ENCODE measurements around the gene BFAR.
"Not testable (repeated sequence)": the region's sequence is repeated elsewhere in the genome, so short reads cannot be mapped to it uniquely, and the experiment has no call there.

The BFAR gene

DNA sequence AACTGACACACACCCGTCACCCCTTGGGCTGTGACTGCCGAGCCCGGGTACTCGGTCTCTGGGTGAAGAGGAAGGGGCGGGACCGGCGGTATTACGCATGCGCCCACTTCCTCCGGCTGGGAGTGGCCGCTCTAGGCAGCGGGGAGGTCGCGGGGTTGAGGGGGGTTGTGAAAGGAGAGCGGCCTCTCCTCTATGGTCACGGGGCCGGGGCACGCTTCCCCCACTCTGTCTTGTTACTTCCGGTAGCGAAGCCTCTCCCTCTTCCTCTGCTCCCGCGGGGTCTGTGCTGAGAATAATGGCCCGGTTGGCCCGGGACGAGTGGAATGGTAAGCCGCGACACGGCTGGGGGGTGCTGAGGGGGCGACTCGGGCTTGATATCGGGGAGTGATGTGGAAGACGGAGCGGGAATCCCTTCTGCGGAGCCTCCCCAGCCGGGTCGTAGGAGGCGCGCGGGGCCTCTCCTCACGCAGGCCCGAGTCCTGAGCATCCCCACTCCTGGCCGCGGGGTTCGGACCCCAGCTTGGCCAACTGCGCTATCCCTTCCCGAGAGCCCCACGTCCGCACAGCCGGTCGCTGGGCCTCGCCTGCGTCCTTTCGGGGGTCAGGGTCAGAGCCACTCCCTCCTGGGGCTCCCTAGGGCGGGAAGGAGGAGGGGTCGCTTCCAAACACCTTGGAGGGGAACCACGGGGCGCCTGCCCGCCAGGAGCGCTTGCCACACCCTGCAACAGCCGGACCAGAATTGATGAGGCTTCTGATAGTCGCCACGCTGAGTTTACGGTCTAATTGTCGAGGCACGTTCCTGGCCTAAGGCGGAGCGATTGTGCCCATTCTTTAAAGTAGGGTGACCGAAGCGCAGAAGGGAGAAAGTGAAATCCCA lies at the start of gene BFAR:
Gene BFAR (plus strand): TSS at position 259 of the 877 bp plus-strand sequence. CDS start 11,396 bp downstream, outside the sequence.
- DNase-seq, result peak; percentile 99

DNA sequence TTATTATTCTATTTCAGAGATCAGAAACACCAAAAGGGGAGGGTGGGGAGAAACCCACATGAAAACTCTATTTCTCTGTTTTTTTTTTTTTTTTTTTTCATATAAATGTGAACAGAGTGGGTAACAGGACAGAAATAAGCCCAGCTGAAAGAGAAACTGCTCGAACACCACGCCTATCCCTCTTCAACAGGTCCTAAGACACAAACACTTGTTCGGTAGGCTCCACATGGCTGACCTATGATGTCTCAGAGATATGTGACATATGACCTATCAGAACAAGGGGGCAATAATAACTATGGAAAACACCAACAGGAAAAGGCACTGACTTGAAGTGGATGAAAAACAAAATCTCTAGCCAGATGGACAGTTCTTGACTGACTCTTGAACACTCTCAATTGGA lies 47.5 kb upstream of the BFAR start:
- DNase-seq, result no peak

DNA sequence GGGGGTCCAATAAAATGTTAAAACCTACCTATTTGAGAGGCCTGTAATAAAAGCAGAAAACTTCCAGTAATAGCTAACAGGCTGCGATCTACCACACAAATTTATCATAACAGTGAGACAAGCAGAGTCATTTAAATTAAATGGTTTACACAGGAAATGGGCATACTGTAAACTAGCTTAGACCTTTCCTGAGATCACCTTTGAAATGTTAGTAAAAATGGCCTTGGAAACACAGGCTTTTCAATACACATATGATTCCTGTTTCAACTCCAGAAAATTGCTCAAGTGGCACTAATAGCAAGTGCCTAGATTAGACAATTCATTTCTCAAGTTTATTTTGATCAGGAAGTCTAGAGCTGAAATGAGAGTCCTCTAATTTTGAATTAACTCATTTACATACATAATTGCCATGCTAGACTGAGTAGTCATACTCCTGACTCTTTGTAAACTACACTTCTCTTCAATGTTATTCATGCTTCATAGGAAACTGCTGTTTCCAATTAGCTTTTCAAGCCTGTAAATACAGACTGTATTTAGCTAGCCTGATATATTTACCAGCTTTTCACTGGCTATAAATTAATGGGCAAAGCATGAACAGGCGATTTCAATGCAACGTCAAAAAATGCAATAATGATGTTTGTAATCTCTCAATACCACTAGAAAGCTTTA lies 46.0 kb upstream of the BFAR start:
- no peak for DNase-seq

DNA sequence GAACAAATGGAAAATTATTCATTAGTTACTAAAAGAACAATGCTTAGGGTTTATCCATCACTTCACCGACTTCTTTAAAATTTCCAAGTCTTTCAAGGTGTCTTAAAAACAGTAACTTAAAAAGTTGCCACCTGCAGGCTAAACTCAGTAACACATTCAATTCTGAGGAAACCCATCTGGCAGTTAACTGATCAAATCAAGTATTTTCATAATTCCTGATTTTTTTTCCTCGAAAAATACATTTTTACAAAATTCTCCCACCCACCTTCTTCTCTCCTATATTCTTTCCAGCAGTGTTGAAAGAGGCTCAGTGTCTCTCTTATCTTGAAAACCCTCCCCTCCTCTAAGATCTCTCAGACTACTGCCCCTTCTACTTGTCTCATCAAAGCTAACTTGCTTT lies 32.6 kb upstream of the BFAR start:
- DNase-seq, result peak; percentile 29

- DNase-seq, result no peak
Measured at GRCh38 chr16:14602443-14602963, 30.2 kb upstream of the BFAR start.

- DNase-seq, result no peak
Measured at GRCh38 chr16:14606102-14606501, 26.6 kb upstream of the BFAR start.

DNA sequence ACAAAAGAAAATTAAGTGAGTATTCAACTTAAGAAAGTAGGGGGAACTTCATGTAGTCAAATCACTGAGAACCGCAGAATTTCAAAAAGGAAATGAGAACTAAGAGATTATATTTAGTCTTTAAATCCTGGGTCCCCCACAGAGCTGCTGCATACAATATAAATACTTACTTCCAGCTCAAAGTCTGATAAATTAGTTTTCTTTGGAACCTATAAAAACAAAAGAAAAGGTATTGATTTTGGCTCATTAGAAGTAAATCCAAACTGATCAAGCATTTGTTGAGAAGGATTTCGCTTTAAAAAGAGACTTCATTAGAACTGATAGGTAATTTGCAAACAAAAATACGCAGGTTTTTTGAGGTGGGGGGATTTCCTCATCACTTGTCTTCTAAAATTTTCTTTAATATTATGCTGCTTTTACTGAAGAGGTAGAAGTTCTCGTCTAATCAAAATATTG lies 24.6 kb upstream of the BFAR start:
- no peak for DNase-seq

GRCh38 chr16:14608604-14609003 lies 24.1 kb upstream of the BFAR start:
- DNase-seq, result no peak

DNA sequence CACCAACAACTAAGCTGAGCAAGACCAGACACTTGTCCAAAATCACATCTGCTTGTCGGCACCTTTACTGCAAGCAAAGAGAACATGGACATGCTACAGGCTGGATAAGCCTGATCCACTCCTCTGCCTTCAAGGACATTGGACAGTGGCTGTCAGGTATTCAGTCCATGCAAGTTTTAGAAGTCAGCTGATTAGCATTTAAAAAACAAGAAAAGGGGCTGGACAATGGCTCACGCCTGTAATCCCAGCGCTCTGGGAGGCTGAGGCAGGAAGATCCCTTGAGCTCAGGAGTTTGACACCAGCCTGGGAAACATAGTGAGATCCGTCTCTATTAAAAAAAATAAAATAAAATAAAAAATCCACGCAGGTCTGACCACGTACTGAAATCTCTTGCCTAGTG lies 23.0 kb upstream of the BFAR start:
- no peak for DNase-seq

GRCh38 chr16:14611660-14612059 lies 21.1 kb upstream of the BFAR start:
- DNase-seq, result no peak

- DNase-seq, result no peak
Measured at GRCh38 chr16:14613991-14614390, 18.8 kb upstream of the BFAR start.

DNA sequence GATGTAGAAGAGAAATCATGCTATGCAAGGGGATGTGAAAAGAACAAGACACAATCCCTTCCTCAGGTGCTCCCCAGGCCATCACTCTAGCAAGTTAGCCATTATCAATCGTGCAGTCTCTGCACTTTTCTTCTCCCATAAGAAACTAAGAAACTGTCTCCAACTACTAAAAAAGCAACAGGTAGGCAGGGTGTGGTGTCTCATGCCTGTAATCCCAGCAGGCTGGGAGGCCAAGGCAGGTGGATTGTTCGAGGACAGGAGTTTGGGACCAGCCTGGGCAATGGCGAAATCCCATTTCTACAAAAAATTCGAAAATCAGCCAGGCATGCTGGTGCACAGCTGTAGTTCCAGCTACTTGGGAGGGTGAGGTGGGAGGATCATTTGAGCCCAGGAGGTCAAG lies 16.5 kb upstream of the BFAR start:
- no peak for DNase-seq

GRCh38 chr16:14618566-14618965 lies 14.2 kb upstream of the BFAR start:
- DNase-seq, result no peak

DNA sequence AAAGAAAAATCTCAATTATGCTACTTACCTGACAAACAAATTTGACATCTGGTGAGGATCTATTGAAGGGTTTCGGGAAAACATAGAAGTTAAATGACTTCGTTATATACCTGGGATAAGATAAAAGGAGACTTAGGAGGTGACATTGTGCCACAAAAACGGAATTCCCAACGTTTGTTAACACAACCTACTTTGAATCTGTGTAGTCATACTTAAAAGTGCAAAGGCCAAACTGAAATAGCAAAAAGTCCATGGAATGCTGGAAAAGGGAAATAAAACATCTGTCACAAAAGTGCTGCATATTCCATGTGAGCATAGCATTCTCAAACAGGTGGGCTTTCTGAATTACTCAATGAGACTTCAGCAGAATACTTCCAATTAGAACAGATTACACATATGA lies 5.7 kb upstream of the BFAR start:
- DNase-seq, result no peak

GRCh38 chr16:14628806-14629611 lies 3.7 kb upstream of the BFAR start:
- no peak for DNase-seq

DNA sequence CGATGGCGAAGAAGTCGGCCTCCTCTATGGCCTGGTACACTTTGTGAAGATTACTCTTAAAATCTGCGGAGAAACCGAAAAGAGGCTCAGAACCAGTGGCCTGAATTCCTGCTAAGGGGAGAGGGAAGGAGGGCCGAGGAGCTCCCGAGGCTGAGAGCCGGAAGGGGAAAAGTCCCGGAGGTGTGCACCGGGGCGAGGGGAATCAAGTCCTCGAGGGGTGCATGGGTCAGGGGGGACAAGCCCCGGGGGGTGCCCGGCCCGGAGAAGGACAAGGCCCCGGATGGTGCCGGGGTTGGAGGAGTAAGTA lies 3.2 kb upstream of the BFAR start:
- no peak for DNase-seq

DNA sequence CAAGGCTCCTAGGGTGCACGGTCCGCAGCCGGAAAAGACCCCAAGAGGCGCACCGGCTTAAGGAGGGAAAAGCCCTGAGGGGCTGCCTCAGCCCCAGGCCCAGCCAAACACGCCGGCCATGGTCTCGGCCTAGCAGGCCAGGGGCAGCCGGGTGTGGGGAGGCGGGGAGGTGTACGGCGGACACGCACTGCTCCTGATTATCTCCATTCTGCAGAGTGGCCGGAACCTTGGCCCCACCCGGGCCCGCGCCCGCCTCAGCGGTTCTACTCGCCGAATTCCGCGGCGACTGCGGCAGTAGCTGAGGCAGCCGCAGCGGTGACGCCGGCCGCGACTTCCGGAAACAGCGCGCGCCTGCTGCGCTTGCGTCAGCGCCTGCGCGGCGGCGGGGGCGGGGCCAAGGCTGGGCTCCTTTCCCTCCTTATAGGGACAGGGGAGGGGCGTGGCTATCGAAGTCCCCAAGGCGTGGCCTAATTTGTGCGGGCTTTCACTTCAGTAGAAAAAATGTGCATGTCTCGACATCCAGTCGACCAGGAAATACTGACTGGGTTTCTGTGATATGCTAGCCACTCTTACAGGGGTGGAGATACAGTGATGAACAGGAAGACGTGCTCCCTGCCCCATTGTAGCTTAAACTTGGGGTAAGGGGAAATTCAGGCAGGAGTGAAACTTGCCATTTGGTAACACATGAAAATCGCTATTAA lies 2.7 kb upstream of the BFAR start, which contains the start of gene PARN:
Gene PARN (minus strand): TSS at position 342 of the 701 bp plus-strand sequence. CDS start 135 bp downstream, at position 207.
- DNase-seq, result peak; percentile 99

DNA sequence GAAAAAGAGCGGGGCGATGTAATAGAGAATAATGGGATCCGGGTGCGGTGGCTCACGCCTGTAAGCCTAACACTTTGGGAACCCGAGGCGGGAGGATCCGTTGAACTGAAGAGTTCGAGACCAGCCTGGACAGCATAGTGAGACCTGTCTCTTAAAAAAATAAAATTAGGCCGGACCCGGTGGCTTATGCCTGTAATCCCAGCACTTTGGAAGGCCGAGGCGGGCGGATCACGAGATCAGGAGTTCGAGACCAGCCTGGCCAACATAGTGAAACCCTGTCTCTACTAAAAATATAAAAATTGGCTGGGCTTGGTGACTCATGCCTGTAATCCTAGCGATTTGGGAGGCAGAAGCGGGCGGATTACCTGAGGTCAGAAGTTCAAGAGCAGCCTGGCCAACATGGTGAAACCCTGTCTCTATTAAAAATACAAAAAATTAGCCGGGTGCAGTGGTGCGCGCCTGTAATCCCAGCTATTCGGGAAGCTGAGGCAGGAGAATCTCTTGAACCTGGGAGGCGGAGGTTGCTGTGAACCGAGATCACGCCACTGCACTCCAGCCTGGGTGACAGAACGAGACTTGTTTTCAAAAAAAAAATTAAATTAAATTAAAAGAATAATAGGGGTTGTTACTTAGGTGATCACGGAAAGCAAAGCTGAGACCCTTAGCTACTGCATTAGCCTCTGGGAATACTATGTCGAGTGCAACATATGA lies 2.0 kb upstream of the BFAR start:
- not testable (repeated sequence) for DNase-seq

DNA sequence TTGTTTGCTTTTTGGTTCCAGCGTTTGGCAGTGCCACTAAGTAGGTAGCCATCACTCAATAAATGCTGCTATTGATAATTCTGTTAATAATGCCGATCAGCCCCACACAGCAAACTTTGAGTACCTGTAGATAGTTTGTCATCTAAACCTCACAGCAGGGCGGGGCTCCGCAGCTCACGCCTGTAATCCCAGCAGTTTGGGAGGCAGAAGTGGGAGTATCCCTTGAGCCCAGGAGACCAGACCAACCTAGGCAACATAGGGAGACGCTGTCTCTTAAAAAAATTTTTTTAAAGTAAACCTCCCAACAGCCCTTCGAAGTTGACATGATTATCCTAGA lies 1.6 kb downstream of the BFAR start:
- DNase-seq, result no peak

GRCh38 chr16:14635395-14636165 lies 2.8 kb downstream of the BFAR start:
- no peak for DNase-seq
